HUDEP-2 (cell line): Measurements from ENCODE around the gene IL27RA.

ENCODE experiments used
- DNase-seq, 76 experiments: peaks; one replicate each; lab custom pipeline; 2025; ENCODE audit not compliant: unreplicated experiment in 76 of 76; lab: John Stamatoyannopoulos, UW

IL27RA gene

DNA sequence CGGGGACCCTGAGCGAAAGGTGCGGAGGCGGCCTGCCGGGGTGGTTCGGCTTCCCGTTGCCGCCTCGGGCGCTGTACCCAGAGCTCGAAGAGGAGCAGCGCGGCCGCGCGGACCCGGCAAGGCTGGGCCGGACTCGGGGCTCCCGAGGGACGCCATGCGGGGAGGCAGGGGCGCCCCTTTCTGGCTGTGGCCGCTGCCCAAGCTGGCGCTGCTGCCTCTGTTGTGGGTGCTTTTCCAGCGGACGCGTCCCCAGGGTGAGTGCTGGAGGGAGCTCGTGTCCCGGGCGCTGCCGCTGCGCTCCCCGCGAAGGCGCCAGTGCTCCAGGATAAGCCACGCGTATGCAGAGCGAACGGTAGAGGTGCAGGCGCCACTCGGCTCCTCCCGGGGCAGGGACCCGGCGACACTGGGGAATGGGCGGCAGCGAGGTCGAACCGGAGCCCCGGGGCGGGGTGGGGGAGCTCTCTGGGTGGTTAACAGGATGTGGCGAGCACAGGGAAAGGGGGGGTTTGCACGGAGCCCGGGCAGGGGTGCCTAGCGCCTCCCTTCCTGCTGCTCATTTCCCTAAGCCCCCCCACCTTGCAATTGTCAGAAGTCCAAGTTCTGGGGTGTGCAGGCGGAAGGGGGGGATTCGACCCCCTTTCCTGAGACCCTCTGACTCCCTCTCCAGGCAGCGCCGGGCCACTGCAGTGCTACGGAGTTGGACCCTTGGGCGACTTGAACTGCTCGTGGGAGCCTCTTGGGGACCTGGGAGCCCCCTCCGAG lies at the start of gene IL27RA:
Gene IL27RA, plus strand, starts transcription at position 44 of the 762 bp plus-strand sequence. Its CDS starts 111 bp downstream, at position 155.
- DNase-seq, result peak in 67 of 76 experiments; percentile 23 to 98 (median 68)

DNA sequence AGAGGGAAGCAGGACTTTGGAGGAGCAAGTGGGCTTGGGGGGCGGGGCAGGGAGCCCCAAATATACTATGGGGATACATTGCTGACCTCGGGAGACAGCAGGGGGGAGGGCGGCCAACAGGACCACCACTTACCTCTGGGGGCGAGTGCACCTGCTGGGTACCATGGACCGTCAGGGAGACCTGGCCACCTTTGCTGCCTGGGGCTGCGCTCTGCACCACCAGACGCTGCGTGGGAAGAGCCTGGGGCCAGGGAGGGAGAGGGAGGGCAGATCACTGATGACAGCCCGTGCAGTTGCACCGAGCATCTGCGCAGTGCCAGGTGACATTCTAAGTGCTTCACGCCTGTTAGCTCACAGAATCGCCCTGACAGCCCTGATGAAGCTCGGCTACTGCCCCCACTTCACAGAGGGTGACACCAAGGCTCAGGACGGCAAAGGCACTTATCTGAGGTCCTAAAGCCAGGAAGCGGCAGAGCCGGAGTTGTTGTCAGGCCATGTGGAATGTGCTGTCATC lies 49.5 kb upstream of the IL27RA start:
- no peak for DNase-seq

DNA sequence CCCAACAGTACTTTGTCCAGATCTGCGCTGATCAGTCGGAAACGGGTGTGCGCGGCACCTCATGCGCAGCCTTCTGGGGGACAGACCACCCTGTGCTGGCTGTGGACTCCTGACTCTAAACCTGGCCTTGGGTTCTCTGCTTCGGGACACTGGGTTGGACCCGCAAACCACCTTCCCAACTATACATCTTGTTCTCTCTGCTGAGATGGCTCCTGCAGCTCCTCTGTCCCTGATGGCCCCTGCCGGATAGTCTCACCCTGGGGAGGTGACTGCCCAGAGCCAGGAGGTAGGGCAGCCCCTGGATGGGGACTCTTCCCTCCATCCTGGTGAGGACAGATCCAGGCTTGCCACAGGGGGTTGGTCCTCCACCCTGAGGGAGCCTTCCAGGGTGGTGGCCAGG lies 48.8 kb upstream of the IL27RA start:
- DNase-seq, result no peak

DNA sequence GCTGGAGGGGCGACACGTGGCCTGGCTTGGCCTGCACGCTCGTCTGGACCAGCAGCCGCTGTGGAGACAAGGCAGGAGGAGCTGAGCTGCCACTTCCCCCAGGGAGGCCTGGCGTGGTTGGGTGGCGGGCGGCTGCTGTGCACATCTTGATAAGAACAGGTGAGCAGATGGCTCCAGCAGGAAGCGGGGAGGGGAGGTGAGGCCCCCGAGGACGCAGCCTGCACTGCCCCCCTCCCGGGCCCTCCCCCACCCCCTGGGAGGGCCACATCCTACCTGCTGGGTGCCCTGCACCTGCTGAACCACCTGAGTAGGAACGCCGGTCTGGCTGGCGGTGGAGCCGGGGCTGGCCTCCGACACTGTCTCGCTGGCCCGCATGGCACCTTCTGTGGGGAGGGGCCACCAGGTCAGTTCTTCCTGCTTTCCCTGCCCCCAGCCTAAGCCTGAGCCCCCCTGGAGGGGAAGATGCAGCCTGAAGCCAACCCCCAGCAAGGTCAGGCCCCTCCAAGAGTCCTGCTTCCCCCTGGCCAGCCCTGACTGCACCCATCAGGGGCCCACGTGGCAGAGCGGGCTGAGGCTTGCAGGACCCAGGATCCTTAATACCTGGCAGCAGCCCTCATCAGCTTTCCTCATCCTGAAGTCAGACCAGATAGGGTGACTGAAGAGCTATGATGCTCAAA lies 48.2 kb upstream of the IL27RA start:
- no peak for DNase-seq

DNA sequence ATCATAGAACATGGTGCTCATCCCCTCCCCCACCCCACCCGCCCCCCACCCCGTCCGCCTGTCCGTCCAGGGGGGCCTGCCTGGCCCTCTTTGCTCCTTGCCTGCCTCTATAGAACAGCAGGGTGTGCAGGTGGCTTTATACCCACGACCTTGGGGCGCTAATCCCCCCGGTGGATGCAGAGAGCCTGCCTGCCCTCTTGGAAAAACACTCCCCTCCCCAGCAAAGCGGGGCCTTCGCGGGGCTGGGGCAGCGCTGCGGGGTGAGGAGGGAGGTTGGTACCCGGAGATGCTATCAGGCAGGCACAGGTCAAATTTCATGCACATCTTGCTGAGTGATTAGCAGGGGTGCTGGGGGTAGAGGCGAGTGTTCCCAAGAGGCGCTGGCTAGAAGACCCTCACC lies 47.4 kb upstream of the IL27RA start:
- DNase-seq, result no peak

DNA sequence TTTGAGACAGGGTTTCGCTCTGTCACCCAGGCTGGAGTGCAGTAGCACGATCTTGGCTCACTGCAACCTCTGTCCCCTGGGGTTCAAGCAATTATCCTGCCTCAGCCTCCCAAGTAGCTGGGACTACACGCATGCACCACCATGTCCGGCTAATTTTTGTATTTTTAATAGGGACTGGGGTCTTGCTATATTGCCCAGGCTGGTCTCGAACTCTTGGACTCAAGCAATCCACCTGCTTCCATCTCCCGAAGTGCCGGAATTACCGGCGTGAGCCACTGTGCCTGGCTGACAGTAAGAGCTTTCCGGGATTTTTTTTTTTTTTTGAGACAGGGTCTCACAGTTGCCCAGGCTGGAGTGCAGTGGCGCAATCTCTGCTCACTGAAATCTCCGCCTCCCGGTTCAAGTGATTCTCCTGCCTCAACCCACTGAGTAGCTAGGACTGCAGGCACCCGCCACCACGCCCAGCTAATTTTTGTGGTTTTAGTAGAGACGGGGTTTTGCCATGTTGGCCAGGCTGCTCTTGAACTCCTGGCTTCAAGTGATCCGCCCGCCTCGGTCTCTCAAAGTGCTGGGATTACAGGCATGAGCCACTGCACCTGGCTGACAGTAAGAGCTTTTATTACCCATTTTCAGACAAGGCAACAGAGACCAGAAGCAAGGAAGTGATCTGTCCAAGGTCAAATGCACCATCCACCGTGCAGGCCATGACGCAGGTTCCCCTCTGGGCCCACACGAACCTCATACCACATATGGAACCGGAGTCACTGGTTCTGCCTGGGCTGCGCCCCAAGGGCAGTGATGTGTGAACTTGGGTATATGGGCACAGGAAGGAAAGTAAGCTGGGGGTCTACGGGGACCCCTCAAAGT lies 46.5 kb upstream of the IL27RA start:
- no peak for DNase-seq

DNA sequence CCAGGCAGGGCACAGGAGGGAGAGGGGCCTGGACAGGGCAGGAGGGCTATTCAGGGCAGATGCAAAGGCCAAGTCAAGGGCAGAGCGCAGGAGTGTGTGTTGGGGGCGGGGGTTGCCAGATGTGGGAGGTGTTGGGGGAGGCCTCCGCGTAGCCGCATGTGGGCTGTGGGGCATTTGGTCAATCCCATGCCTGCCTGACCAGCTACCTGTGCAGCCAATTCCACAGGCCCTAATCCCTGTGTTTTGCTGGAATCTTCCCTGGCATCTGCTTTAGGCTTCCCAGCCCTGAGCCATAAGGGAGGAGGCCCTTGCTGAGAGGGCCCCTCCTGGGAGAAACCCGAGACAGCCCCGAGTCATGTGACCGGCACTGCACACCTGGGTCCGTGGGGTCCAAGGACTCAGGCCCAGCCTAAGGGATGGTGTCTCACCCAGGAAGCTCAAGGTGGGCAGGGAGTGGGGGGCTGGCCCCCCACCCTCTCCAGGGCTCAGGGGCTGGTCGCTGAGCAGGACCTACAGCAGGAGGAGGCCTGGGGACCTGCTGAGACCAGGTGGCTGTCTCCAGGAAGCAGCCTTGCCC lies 45.7 kb upstream of the IL27RA start:
- DNase-seq, result no peak

DNA sequence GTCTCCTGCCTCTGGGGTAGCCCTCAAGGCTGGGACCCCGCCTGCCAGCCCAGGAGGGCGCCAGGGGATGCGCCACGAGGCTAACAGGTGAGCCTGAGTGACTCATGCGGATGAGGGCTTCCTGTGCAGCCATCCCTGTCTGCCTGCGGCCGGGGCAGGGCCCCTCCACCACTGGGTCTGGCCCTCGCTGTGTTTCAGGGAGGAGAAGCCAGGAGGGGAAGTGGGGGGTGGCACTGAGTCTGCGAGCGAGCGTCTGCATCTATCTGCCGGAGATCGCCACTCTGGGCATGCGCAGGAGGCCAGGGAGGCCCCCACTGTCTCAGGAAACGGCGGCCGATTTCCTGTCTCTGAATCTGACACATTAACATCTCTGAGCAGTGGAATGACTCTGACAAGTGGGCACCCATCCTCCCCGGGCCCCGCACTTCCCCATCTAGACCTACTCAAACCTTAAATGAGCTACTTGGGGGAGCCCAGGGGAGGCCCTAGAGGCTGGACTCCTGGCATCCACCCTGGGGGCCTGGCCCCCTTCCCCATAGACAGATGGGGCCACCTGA lies 45.1 kb upstream of the IL27RA start:
- DNase-seq, result peak in 1 of 76 experiments; percentile 22

DNA sequence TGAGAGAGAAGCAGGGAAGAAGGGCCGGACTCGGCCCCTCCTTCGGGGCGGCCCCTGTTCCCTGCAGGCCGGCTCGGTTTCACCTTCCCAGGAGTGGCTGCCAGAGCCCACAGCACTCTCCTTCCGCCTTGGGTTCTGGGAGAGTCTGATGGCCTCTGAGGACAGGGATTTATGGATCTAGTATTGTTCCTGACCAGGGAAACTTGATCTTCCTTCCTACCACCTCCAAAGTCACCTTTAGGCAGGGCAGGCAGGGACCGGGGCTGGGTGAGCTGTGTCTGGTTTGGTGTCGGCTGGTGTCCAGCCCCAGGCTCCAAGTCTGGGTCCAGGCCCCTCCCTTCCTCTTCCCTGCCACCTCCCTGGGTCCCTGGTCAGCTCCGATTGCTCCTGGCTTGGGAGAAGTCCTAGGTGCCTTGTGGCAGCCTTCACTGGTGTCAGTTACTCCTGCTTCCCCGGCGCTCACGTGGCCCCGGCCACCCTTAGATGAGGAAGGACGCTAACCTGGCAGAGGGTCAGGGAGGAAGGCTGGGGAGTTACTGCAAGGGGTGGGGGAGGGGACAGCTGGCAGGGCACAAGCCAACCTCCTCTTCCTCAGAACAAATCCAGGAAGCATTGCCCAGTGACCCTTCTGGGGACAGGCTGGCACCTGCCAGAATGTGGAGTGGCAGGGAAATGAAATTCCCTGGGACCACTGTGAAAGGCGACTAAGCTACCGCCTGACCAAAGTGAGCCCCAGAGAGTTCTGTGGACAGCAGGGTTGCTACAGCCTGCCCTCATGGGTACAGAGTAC lies 44.3 kb upstream of the IL27RA start:
- DNase-seq, result no peak

DNA sequence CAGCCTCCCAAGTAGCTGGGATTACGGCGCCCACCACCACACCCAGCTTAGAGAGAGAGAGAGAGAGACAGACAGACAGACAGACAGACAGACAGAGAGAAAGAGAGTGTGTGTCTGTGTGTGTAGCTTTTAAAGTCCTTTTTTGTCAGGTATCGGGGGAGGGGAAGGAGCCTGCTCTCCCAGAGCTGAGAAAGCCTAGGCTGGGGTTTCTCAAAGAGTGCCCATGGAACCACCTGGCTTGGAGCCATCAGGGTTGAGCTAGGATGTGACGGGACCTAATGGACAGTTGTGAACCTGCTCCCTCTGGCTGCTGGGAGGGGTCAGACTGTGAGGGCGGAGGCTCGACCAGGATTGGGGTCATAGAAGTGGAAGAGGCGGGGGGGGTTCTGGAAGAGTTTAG lies 42.1 kb upstream of the IL27RA start:
- no peak for DNase-seq

DNA sequence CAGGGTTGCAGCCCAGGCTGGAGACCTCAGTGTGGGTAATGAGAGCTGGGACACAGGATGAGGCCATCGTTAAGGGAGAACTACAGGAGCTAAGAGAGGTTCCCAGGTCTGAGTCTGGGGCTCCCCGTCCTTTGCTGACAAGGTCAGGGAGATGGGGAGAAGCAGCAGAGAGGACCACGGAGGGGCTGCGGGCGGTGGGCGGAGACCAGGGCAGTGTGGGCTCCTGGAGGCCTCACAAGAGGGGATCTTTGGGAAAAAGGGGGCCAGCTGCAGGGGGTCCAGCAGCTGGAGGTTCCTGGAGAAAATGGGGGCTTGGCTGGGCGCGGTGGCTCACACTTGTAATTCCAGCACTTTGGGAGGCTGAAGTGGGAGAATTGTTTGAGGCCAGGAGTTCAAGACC lies 41.5 kb upstream of the IL27RA start:
- DNase-seq, result no peak

DNA sequence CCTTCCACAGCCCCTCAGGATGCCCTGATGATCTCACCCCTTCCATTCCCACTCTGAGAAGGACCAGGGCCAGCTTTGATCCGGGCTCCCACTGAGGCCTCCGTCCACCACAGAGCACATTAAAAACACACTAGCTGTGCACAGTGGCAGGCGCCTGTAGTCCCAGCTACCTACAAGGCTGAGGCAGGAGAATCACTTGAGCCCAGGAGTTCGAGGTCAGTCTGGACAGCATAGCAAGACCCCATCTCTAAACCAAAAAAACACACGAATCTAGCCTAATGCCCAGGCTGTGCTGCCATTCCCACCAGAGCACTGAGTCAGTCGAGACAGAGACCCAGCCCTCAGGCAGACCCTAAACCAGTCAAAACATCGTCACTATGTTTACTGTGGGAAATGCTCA lies 39.5 kb upstream of the IL27RA start:
- DNase-seq, result no peak

DNA sequence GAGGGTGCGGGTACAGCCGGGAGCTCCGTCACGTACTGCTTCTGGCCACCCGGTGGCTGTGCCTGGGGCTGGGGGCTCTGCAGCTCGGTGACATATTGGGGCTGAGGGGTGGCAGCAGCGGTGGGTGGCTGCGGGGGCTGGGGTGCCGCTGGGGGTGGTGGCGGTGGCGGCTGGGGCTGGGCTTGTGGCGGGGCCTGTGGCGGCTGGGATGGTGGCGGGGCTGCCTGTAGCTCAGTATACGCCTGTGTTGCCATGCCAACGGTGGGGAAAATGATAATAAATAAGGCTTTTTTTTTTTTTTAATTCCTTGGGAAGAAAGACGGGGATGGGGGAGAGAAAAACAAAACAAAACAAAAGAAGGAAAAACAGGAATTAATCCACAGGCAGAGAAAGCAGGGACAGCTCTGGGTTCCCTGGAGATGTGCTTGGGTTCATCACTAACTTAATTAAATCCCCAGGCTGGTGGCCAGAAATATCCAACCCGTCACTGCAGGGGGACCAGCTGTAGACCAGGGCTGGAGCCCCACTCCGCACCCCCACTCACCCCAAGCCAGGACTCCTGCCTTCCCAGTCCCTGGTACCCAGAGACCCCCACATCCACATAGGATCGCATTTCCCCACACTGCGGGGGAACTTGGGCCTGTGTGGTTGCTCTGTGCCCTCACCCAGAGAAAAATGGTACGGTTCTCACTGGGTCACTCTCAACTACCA lies 37.8 kb upstream of the IL27RA start:
- DNase-seq, result no peak

DNA sequence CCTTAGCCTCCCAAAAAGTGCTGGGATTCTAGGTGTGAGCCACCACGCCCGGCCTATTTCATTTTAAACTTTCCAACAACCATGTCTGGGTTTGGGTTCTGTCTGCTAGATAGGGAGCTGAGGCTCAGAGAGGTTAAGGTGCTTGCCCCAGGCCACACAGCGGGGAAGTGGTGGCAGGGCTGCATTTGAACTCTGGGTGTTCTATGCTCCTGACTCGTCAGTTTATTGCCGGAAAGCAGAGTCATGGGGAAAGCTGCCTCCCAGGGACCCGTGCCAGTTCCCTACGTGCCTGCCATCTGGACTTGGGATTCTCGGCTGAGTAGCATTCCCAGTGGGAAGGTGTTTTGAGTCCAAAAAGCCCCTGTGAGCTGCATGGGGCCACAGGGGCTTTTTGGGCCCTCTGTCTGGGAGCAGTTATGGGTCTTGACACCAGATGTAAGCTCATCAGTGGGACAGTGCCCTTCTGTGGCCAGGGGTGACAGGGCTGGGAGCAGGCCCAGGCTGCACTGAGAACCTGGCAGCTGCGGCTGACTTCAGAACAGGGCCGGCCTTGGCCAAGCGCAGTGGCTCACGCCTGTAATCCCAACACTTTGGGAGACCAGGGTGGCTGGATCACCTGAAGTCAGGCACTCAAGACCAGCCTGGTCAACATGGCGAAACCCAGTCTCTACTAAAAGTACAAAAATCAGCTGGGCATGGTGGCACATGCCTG lies 36.4 kb upstream of the IL27RA start:
- DNase-seq, result no peak

DNA sequence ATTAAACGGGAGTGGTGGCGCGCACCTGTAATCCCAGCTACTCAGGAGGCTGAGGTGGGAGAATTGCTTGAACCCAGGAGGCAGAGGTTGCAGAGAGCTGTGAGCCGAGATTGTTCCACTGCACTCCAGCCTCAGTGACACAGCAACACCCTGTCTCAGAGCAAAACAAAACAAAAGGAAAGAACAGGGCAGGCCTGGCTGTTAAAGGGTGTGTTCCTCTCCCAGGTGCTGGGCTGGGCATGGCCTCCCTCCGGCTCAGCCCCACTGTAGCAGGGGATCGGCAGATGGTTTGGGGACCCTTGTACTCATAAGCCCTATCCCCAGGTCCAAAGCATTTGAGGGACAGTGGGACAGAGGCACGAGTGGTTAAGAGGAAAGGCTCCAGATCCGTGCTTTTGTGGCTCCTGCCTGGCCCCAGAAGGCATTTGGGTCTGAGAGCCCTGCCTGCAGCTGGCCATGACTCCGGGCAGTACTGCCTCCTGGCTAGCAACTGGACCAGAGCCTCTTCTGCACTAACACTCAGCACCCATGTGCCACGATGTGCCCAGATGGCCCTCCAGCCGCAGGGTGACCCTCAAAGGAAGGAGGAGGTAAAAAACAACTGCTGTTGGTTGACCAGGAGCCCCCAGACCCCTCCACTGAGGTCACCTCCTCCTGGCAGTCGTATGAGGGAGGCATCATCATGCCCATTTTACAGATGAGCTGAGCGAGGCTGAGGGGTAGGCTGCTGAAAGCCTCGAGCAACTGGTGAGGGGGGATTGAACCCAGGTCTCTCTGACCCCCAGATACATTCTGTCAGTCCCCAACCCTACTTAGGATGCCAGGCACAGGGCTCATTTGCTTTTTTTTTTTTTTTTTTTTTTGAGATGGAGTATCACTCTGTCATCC lies 35.4 kb upstream of the IL27RA start:
- no peak for DNase-seq

DNA sequence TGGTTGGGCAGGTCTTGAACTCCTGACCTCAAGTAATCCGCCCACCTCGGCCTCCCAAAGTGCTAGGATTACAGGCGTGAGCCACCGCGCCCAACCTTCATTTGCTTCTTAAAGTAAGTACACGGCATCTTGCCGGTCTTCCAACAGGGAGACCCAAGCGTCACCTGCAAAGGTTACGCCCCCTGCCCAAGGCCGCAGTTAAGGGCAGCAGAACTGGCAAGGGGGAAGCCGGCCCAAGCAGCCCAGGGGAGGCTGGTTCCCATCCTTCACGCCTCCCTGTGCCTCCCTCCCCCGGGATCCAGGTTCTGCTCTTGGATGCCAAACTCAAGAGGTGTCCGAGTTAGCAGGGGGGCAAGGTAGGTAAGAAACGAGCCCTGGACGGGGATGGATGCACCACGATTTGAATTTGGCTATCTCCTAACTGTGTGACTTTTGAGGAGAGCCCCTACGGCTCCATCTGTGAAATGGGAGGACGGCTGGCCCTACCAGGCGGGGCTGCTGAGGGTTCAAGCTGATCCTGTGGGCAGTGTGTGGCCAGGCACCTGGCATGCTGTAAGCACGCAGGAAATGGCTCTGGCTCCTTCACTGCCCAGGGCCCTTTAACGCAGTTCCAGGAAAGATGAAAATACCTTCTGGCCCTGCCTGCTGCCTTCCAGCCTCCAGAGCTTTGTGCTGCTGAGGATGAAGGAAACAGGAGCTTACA lies 34.5 kb upstream of the IL27RA start:
- no peak for DNase-seq

DNA sequence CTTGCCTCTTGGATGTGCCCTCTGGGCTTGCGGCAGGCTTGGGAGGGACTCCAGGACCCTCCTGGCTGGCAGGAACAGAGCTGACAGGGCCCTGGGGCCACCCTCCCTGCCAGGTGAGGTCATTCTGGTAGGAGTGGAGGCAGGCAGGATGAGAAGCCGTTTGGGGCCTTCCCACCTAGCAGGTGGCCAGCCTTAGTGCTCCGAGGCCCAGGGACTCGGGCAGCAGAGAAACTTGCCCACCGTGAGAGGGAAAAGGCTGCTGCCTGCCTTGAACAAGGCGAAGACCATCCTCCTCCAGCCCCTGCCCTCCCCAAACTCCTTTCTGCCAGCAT lies 34.0 kb upstream of the IL27RA start:
- DNase-seq, result no peak
